ENCODE measurements around the gene SFI1. TPM values are rescaled to one million over a fixed set of nuclear protein-coding genes. Genes with fewer than 3 reads are reported as not detected.

The SFI1 gene
- total and polyA plus RNA-seq, 8 donors, result 10.8 to 60.3 (median 16.4) TPM

DNA sequence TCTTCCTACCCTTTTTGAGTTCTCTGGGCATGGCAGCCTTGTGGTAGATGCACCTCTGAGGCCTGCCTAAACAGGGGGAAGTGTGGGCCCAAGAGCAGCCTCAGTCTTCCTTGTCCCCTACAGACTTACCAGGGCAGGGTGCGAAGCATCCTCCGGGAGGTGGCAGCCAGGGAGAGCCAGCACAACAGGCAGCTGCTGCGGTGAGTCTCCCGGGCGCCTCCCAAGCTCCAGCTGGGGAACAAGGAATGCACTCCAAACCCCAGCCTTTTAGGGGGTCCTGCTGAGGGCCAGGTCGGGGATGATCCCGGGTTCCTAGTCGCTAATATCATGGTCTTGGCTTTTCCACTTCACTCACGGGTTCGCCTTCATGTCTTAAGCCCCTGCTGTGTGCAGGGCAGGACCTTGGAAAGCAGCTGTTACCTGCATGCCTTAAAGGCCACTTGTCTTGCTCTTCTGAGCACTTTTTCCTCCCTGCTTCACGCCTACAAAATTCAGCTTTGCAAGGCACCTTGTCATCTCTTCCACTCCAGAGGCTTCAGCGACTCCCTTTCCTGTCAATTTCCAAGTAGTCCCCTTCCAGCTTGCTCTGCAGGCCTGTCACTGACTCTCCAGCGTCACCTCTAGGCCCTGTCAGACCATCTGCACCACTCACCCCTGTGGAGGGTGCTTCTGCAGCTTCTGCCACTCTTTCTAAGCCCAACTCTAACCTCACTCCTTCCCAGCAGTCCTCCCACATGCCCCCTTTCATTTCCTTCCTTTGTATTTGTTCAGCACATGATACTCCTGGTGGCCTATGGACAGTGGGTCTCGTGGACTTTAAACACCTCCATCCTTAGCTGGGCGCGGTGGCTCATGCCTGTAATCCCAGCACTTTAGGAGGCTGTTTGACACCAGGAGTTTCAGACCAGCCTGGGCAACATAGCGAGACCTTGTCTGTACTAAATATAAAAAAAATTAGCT is 108.7 kb downstream of the SFI1 start:
- H3K4me1 ChIP-seq, result no peaks in the 10 kb centered on the region
- no peak overlapping the region for H3K4me3 ChIP-seq
- intact Hi-C loops (cut with DNase I), result no loop called here
- FAIRE-seq, result no peak
- no peaks in the 10 kb centered on the region for H3K27me3 ChIP-seq
- TF ChIP-seq CTCF (IDR thresholded peaks at IDR 0.05), result no peak
- no peaks in the 10 kb centered on the region for H3K36me3 ChIP-seq
- WGBS, 2 donors, result 88 to 89% methylated on average over 17 of the region's 17 CpGs
- no peaks in the 10 kb centered on the region for H3K9me3 ChIP-seq
- no peak overlapping the region for H3K27ac ChIP-seq
- DNase-seq, result peak in 1 of 6 donors; percentile 39
- ATAC-seq, result no peak

DNA sequence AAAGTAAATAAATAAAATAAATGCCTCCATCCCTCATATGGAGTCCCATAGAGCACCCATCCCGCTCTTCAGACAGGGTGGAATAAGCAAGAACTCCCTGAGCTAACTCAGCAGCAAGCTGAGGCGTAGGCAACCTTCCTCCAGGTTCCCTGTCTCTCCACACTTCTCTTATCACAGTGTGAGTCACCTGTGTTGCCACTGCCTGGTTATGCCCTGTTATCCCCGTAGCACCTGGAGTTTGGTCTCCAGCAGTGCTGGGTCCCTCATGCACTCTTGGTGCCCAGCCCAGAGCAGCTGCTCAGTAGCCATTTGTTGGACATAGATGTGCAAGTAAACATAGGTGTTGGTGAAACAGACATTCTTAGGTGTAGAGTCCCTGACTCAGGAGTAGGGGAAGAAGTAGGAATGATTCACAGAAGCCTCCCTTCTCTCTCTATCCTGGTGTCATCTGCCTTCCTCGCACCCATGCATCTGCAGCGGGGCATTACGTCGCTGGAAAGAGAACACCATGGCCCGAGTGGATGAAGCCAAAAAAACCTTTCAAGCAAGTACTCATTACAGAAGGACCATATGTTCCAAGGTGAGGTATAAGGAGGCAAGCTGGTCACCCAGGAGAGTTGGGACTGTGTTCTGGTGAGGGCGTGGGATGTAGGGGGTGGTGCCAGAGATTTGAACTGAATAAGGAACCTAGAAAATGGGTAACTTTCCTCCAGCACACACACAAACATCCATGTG is 109.7 kb downstream of the SFI1 start:
- peak in 2 of 6 donors; percentile 40 to 65 for DNase-seq
- Histone ChIP-seq H3K4me3 (no peak overlapping the region), H3K36me3 (no peaks in the 10 kb centered on the region), H3K27ac (no peak overlapping the region), H3K4me1 (no peaks in the 10 kb centered on the region), H3K9me3 (no peaks in the 10 kb centered on the region), H3K27me3 (no peaks in the 10 kb centered on the region)
- FAIRE-seq, result no peak
- intact Hi-C loops (cut with DNase I), result no loop called here
- WGBS, 2 donors, result 85 to 87% methylated on average over 9 of the region's 9 CpGs
- TF ChIP-seq CTCF (IDR thresholded peaks at IDR 0.05), result no peak
- ATAC-seq, result peak; percentile 49 to 86 (median 71)

- Histone ChIP-seq H3K4me3 (no peak overlapping the region), H3K4me1 (no peaks in the 10 kb centered on the region), H3K9me3 (no peaks in the 10 kb centered on the region), H3K36me3 (no peaks in the 10 kb centered on the region), H3K27me3 (no peaks in the 10 kb centered on the region), H3K27ac (no peak overlapping the region)
- no peak for ATAC-seq
- DNase-seq, result peak in 1 of 6 donors; percentile 26
- intact Hi-C loops (cut with DNase I), result no loop called here
- WGBS, 2 donors, result 91 to 95% methylated on average over 7 of the region's 7 CpGs
- FAIRE-seq, result no peak
- TF ChIP-seq CTCF (IDR thresholded peaks at IDR 0.05), result no peak
These were observed 111.4 kb downstream of the SFI1 start for GRCh38 chr22:31607696-31608095.

GRCh38 chr22:31609716-31610115 is 113.4 kb downstream of the SFI1 start:
- Histone ChIP-seq H3K27ac (no peak overlapping the region), H3K9me3 (no peaks in the 10 kb centered on the region), H3K4me1 (no peaks in the 10 kb centered on the region), H3K36me3 (no peaks in the 10 kb centered on the region), H3K4me3 (no peak overlapping the region), H3K27me3 (no peaks in the 10 kb centered on the region)
- no peak for TF ChIP-seq CTCF (IDR thresholded peaks at IDR 0.05)
- 89 to 91% methylated on average over 10 of the region's 10 CpGs for WGBS, 2 donors
- DNase-seq (peak in 1 of 6 donors; percentile 28), ATAC-seq (no peak), FAIRE-seq (no peak)
- intact Hi-C loops (cut with DNase I), result no loop called here

Data from pancreas (tissue), 10 donors.